Left lung (tissue), 10 donors: ENCODE data around the gene UBD. TPM values are rescaled to one million over a fixed set of nuclear protein-coding genes. Genes with fewer than 3 reads are reported as not detected.

ENCODE experiments used
- ATAC-seq: fragments of 200-7000 bp; cut with Tn5 transposase; one replicate; pipeline ENCODE4 v1.9.1; 2020; ENCODE audit warnings: moderate library complexity
- DNase-seq, 4 donors: peaks; one replicate each; pipeline ENCODE4 v3.0.0-alpha.2; 2013 to 2020
- H3K27ac ChIP-seq, 2 donors: fragments of 200-600 bp; sonication (generic) in 1 of 2; one replicate each; pipeline versions ENCODE4 v1.5.0 to v1.8.0; 2020 to 2021
- H3K27me3 ChIP-seq, 2 donors: fragments of 200-600 bp; sonication (generic) in 1 of 2; one replicate each; pipeline versions ENCODE4 v1.5.0 to v1.8.0; 2020 to 2021
- H3K36me3 ChIP-seq, 2 donors: fragments of 200-600 bp; sonication (generic) in 1 of 2; one replicate each; pipeline versions ENCODE4 v1.5.0 to v1.8.0; 2020 to 2021
- H3K4me1 ChIP-seq, 2 donors: fragments of 200-600 bp; one replicate each; pipeline ENCODE4 v1.8.0; 2021
- H3K4me3 ChIP-seq, 2 donors: fragments of 200-600 bp; sonication (generic) in 1 of 2; one replicate each; pipeline versions ENCODE4 v1.5.0 to v1.8.0; 2020 to 2021; ENCODE audit warnings: mild to moderate bottlenecking in 1 of 2
- H3K9me3 ChIP-seq, 2 donors: fragments of 200-600 bp; sonication (generic) in 1 of 2; one replicate each; pipeline versions ENCODE4 v1.5.0 to v1.8.0; 2020 to 2021
- intact Hi-C, 2 donors: fragments of 100-400 bp; cut with DNase I; formaldehyde crosslinking; loops; one replicate each; pipeline versions ENCODE4 v1.11.2 to v1.14.2; 2022
- polyA plus RNA-seq, 6 donors: library from polyadenylated mRNA; unstranded; fragments of 120-200 nt; gene quantifications; one replicate each; pipeline ENCODE4 v1.2.1, GENCODE V29; 2013; ENCODE audit not compliant: insufficient read length in 6 of 6
- total RNA-seq, 2 donors: library from RNA; stranded (reverse); fragmentation: NEBNext Ultra II Directional; extraction: Animal tissue kit (Norgen Biotek cat#: 25700); gene quantifications; one replicate each; pipeline ENCODE4 v1.2.1, GENCODE V29; 2021
- TF ChIP-seq, protein P1 (sequence below), 2 donors: fragments of 200-600 bp; sonication (generic) in 1 of 2; IDR thresholded peaks; one replicate each; pipeline versions ENCODE4 v1.5.0 to v1.8.0; 2021; ENCODE audit warnings: antibody characterized with exemption in 2 of 2
- donor health status: DM: no; HTN: yes; CAD: no.
- donor health status: DM: no; HTN: no; CAD: no.

The UBD gene
- total and polyA plus RNA-seq, 8 donors = 0.25 to 2.7 (median 1.3) TPM

DNA sequence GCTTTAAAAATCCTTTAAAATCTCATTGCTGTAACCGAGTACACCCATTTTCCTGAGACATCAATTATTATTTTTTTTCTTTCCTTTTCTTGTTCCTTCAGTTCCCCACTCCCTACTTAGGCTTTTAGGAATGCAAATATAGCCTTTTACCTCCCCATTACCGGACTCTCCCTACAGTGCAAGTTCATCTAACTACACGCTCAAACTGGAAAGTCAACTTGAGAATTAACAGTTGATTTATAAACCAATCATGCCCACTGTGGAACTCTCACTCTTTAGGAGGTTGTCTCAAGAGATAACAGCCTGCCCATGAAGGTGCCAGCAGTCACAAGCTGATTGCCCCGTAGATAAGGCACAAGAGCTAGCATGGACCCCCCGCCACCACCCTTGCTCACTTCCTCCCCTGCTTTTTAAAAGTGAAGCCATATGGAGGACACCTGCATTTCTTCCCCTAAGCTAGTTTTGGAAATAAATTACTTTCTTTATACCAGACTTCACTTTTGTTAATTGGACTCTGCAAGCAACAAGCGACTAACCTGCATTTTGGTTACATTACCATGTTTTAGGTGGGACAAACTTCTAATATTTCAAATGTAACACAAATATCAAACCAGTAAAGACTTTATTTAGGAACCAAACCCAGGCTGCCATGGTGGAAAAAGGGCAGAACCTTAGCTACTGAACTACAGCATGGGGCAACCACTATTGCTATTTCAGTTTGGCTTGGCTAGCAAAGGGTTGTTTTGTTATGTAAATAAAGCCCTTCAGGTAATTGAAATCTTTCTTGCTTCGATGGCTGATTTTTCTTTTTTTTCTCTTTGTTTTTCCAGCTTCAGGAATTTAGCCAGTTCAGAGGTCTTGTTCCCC lies 34.9 kb downstream of the UBD start:
- Histone ChIP-seq H3K4me1 (no peaks in the 10 kb centered on the region), H3K27me3 (peaks cover 0 to 3% of the 10 kb centered on the region in 2 donors), H3K9me3 (no peaks in the 10 kb centered on the region), H3K4me3 (no peak overlapping the region), H3K36me3 (no peaks in the 10 kb centered on the region), H3K27ac (no peak overlapping the region)
- DNase-seq = peak in 1 of 4 donors; percentile 9
- ATAC-seq = no peak
- TF ChIP-seq, protein P1, sequence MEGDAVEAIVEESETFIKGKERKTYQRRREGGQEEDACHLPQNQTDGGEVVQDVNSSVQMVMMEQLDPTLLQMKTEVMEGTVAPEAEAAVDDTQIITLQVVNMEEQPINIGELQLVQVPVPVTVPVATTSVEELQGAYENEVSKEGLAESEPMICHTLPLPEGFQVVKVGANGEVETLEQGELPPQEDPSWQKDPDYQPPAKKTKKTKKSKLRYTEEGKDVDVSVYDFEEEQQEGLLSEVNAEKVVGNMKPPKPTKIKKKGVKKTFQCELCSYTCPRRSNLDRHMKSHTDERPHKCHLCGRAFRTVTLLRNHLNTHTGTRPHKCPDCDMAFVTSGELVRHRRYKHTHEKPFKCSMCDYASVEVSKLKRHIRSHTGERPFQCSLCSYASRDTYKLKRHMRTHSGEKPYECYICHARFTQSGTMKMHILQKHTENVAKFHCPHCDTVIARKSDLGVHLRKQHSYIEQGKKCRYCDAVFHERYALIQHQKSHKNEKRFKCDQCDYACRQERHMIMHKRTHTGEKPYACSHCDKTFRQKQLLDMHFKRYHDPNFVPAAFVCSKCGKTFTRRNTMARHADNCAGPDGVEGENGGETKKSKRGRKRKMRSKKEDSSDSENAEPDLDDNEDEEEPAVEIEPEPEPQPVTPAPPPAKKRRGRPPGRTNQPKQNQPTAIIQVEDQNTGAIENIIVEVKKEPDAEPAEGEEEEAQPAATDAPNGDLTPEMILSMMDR (IDR thresholded peaks at IDR 0.05) = no peak
- intact Hi-C loops = no loop called here

DNA sequence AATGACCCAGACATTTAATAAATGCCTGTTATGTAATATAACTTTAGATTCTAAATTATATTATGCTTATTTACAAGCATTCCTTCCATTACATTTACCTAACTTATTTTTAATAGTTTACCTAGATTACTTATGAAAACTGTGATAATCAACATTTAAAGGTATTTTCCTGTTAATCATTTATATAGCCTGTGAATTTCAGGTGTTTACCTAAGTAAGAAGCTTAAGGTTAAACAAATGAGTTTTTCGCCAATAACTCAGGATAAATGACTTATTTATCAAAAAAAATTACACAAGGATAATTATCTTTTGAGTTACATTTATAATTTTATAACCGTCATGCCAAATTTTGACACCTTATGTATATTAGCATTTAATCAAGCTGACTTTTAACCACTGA lies 35.5 kb downstream of the UBD start:
- ATAC-seq = no peak

DNA sequence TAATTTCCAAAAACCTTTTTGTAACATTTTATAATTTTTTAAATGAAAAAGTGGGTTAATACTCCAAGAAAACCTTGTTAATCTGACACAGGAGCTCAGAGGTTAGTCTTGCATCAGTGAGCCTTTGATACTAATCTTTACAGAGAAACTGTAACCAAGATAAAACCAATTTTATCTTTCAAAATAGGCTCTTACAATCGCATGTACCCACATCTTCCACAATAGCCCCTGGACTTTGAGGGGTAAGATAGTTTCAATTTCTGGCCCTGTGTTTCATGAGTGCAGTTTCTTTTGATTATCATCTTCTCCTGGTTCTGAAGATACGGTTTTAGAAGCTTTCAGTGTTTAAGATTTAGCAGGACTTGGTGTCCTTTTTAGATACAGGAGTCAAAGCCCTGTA lies 37.3 kb downstream of the UBD start:
- no peak for DNase-seq
- intact Hi-C loops = no loop called here

More for the DNA sequence above, 35.5 kb downstream of the UBD start:
- intact Hi-C loops = no loop called here
- Histone ChIP-seq H3K27ac (no peak overlapping the region), H3K4me1 (no peaks in the 10 kb centered on the region), H3K9me3 (no peaks in the 10 kb centered on the region), H3K27me3 (peaks cover 0 to 3% of the 10 kb centered on the region in 2 donors), H3K36me3 (no peaks in the 10 kb centered on the region), H3K4me3 (no peak overlapping the region)
- TF ChIP-seq, protein P1 (IDR thresholded peaks at IDR 0.05) = no peak
- DNase-seq = no peak

DNA sequence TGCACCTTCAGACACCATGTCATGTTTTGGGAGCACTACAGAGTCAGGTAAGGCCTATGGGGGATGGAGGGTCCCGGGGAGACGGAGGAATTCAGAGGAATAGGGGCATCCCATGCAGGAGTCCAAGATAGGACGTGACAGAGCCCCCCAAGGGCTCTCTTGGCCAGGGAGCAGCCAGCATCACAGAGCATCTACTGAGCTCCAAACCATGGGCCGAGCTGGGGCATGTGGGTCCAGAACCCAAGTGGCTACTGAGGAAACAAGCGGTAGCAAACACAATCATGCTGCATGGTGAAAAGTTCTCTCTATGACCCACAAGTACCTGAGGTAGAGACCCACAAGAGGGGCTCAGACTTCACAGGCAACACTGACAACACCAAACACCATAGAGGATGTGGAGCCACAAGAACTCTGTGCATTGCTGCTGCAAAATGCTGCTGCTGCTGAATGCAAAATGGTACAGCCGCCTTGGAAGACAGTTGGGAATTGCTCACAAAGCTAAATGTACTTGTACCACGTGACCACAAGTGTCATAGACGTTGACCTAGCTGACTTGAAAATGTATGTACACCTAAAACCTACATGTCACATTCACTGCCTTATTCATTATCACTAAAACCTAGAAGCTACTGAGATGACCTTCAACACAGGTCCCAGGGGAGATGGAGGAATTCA lies 38.4 kb downstream of the UBD start:
- Histone ChIP-seq H3K27me3 (peaks cover 0 to 3% of the 10 kb centered on the region in 2 donors), H3K9me3 (no peaks in the 10 kb centered on the region), H3K4me3 (no peak overlapping the region), H3K27ac (no peak overlapping the region), H3K4me1 (no peaks in the 10 kb centered on the region), H3K36me3 (no peaks in the 10 kb centered on the region)
- TF ChIP-seq, protein P1 (IDR thresholded peaks at IDR 0.05) = no peak
- intact Hi-C loops = no loop called here
- ATAC-seq (no peak), DNase-seq (no peak)

More for the DNA sequence above, 37.3 kb downstream of the UBD start:
- no peak overlapping the region for H3K27ac ChIP-seq
- no peak for ATAC-seq
- no peaks in the 10 kb centered on the region for H3K36me3 ChIP-seq
- H3K4me3 ChIP-seq = no peak overlapping the region
- no peaks in the 10 kb centered on the region for H3K4me1 ChIP-seq
- TF ChIP-seq, protein P1 (IDR thresholded peaks at IDR 0.05) = no peak
- peaks cover 0 to 3% of the 10 kb centered on the region in 2 donors for H3K27me3 ChIP-seq
- H3K9me3 ChIP-seq = no peaks in the 10 kb centered on the region

DNA sequence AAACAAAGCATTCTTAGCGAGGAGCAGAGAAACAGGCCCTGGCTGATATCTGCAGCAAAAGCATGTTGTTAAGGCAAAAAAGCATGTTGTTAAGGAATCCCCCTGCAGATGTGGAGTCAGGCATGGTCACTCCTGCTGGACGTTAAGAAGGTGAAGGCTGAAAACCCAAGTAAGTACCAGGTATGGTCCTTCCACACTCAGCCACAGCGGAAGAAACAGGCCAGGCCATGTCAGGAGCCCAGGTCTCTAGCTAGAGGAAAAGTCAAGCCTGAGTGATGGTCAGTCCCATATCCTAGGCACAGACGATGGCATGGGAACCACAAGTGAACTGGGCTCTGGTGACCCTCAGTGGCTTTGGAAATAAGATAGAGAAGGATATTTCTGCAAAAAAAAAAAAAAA lies 39.3 kb downstream of the UBD start:
- Histone ChIP-seq H3K9me3 (no peaks in the 10 kb centered on the region), H3K4me1 (no peaks in the 10 kb centered on the region), H3K36me3 (no peaks in the 10 kb centered on the region), H3K27me3 (peaks cover 0 to 3% of the 10 kb centered on the region in 2 donors), H3K27ac (no peak overlapping the region), H3K4me3 (no peak overlapping the region)
- intact Hi-C loops = no loop called here
- TF ChIP-seq, protein P1 (IDR thresholded peaks at IDR 0.05) = no peak
- ATAC-seq = no peak
- DNase-seq = no peak
